NT2/D1 (cell line): ENCODE results near the gene TMEM209.

Source experiments
- SUZ12 ChIP-seq: IDR thresholded peaks from 2 replicates; pipeline ENCODE4 v1.6.1; 2011; ENCODE audit not compliant: insufficient read length, insufficient read depth; ENCODE audit errors: extremely low read depth
- YY1 ChIP-seq: IDR thresholded peaks from 2 replicates; pipeline ENCODE4 v1.6.1; 2011; ENCODE audit not compliant: insufficient read length, insufficient read depth

- TF ChIP-seq SUZ12 = no peak
- no peak for TF ChIP-seq YY1
These were observed 86.4 kb downstream of the TMEM209 start for GRCh38 chr7:130118801-130119200.
